Skin epidermis (tissue), 12 donors: Measurements from ENCODE around the gene ZNF699.
"Not testable (repeated sequence)": the region's sequence is repeated elsewhere in the genome, so short reads cannot be mapped to it uniquely, and the experiment has no call there.

Source experiments
- H3K27ac ChIP-seq, 21 experiments: fragments of 200-600 bp; sonication (generic) in 11 of 21; one replicate each; pipeline ENCODE4 v1.5.0; 2020; ENCODE audit warnings: mild to moderate bottlenecking in 3 of 21, inconsistent platforms in 2 of 21, moderate library complexity in 2 of 21
- H3K4me3 ChIP-seq, 7 experiments: fragments of 200-600 bp; sonication (generic) in 2 of 7; one replicate each; pipeline ENCODE4 v1.5.0; 2020; ENCODE audit warnings: inconsistent platforms in 2 of 7, mild to moderate bottlenecking in 2 of 7, moderate library complexity in 1 of 7

The ZNF699 gene

GRCh38 chr19:9295411-9295849 is 14.2 kb downstream of the ZNF699 start:
- Histone ChIP-seq H3K4me3 (no peak overlapping the region), H3K27ac (no peak overlapping the region)

DNA sequence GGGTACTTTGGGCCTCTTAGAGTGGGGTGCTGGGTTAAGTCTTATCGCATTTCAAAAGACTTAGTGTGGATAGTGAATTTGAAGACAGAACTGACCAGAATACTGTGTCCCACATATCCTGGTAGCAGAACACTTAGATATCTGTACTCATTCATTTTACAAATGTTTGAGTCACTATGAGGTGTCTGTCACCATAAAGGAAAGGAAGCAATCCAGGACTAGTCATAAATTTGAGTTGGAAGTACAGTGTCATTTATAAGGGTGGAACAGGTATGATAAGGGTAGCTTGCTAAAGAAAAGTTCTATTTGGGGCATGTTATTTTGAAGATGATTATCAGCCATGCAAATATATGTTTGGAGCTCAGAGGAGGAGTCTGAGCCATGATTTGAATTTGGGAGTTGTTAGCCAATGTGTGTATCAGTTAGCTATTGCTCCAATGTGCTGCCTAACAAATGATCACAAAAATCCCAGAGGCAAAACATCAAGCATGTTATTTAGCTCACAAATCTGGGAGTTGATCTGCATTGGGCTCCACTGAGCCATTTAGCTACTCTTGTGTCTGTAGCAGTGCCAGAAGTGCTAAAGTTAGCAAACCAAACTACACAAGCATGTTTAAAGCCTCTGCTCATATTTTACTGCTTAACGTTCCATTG is 20.3 kb downstream of the ZNF699 start:
- Histone ChIP-seq H3K27ac (no peak overlapping the region), H3K4me3 (no peak overlapping the region)

- H3K4me3 ChIP-seq: peak overlapping the region in 3 of 7 experiments; percentile 18 to 29 (median 27)
- not testable (repeated sequence) for H3K27ac ChIP-seq
Observed at GRCh38 chr19:9283485-9283884, 26.2 kb downstream of the ZNF699 start.

- Histone ChIP-seq H3K4me3 (no peak overlapping the region), H3K27ac (no peak overlapping the region)
Observed at GRCh38 chr19:9251236-9251635, 58.4 kb downstream of the ZNF699 start.

GRCh38 chr19:9250630-9251029 is 59.0 kb downstream of the ZNF699 start, which contains the start of gene OR7E24:
OR7E24 (plus strand) TSS chr19:9250930; CDS start chr19:9251044, 114 bp downstream.
- H3K27ac ChIP-seq: no peak within 1 kb of the TSS
- no peak within 1 kb of the TSS for H3K4me3 ChIP-seq
